HG03064 (cell line): ENCODE results near the gene CLDN5.

Experiments
- ATAC-seq: cut with Tn5 transposase; IDR thresholded peaks from one replicate; pipeline ENCODE4 v1.9.1; 2021; ENCODE audit warnings: low read depth; ENCODE audit not compliant: unreplicated experiment

Gene CLDN5

DNA sequence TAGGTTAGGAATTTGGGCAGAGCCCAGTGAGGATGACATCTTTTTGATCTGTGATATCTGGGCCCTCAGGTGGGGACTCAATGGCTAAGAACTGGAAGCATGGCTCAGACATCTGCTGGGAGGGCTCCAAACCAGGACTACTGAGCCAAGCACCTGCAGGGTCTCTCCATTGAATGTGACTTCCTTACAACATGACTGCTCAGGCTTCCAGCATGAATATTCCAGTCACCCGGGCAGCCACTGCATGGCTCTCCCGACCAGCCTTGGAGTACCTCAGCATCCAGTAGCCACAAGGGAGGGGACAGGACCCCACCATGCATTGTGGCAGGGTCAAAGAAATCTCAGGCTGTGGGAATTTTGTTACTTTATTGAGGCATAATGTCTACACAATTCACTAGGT is 35.9 kb downstream of the CLDN5 start:
- ATAC-seq = no peak

DNA sequence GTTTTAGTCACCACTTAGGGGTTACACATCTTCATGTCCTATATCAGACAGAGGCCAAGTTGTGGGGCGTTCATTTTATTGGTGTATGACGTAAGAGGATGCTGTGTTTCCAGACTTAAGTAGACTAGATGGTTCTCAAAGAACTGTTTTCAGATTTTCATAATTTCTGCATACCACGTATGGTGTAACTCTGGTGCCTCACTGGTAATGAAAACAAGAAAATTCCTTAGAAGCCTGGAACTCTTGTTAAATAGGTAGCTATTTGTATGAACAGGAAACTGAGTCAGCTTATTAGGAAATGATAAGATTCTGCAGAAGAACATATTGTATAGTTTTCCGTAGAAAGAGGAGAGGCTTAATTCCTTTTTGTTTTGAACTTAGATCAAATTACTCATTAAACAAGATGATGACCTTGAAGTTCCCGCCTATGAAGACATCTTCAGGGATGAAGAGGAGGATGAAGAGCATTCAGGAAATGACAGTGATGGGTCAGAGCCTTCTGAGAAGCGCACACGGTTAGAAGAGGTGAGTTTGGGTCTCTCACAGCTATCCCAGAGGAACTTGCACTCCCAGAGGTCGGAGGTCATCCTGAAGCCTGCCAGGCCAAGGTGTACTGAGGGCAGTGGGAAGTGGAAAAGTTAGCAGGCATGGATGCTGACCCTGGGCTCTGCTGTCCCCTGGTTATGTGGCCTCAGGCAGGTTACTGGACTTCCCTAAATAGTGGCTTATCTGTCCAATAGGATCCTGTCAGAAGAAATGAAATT is 40.5 kb downstream of the CLDN5 start:
- no peak for ATAC-seq

DNA sequence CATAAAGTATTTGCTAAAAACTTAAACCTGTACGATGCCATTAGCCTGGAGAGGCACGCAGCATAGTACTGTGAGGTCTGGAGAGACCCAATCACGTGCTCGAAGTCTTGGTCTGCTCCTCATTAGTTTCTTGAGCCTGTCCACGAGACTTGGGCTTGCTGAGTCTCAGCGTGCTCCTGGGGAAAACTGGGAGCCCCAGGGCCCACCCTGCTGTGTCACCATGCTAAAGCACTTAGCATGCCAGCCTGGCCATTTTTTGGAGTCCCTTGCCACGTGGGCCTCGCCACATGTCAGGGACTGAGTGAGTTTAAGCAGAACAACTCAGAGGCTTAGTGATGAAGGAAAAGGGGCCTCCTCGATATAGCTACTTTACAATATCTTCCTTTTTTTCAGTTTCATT is 41.9 kb downstream of the CLDN5 start:
- ATAC-seq = no peak

DNA sequence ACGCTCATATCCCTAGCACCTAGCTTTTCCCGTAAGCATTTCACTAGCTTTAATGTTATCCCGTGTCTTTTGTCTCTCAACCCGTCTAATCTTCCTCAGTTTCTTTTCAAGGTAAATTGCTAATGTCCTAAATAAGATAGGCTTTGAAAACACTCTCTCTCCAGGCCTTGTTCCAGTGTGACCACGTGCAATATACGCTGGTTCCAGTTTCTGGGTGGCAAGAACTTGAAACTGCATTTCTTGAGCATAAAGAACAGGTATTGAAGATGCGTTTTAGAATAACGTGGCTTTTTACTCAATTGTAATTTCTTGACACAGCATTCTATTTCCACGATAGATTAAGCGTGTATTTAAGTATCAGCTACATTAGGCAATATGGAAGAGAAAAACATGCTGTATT is 43.4 kb downstream of the CLDN5 start:
- no peak for ATAC-seq

DNA sequence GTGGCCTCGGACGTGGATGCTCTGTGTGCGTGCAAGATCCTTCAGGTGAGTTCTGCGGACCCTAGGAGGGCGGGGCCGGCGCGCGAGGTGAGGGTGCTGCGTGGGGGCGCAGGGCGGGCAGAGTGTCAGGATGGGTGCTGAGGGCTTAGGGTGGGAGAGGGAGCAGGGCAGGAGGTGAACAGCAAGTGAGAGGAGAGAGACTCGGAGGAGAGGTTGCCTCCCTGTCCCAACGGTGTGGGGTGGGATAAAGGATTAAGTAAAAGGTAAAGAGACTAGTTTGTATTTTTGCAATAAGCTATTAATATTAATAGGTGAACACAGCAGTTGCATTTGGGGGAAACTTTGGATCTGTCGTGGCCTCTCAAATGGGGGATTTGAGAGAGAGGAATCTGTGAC is 44.0 kb downstream of the CLDN5 start:
- no peak for ATAC-seq

DNA sequence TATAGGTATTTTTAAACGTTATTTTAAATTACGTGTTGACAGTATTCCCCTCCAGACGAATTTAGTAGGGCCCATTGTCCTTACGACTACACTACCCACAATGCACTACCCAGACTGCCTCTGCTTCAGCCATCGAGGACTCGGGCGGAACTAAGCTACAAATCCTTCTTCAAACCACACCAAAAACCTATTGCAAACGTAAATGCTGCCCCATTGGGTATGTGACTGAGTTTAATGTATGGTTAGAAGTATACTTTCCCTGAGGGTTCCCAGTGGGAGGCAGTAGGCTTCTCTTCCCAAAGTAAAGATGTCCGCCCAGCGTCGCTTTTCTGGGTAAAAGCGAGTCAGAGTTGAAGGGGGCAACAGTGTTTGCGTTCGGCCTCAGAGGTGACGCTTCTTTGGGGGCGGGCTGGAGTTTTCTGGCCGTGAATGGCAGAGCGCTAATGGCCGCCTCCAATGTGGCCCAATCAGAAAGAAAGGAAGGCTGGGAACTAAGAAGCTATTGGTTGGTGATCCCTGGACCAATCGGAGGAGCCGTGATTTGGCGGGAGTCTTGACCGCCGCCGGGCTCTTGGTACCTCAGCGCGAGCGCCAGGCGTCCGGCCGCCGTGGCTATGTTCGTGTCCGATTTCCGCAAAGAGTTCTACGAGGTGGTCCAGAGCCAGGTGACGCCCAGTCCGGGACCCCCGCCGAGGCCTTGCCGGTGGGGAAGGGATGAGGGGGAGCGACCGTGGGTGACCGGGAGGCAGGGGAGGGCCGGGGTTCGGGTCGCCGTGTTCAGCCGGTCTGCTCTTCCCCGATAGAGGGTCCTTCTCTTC is 44.6 kb downstream of the CLDN5 start, which contains the start of gene CDC45:
Gene CDC45 (plus strand): TSS at position 566 of the 818 bp plus-strand sequence. CDS start 49 bp downstream, at position 615.
- peak; percentile 76 for ATAC-seq

DNA sequence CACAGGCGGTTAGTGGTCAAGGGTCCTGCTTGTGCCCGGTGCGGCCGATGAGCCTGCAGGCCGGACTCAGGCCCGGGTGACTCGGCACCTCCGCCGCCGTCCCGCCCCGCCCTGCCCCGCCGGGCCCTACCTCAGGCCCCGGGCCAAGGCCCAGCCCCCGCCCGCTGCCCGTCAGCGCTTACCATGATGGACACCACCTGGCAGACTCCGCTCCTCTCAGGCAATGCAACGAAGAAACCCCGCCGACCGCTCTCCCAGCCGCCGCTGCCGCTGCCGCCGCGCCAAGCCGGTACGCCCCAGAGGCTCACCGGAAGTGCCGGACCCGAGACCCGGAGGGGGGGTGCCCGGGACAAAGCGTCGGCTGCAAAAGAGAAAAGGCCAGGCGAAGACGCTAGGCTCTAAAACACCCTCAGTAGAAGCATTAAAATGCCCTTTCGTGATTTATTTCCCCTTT is 45.3 kb downstream of the CLDN5 start, which contains the start of gene UFD1:
Gene UFD1 (minus strand): TSS at position 293 of the 454 bp plus-strand sequence. CDS start 108 bp downstream, at position 185.
- peak; percentile 47 for ATAC-seq

DNA sequence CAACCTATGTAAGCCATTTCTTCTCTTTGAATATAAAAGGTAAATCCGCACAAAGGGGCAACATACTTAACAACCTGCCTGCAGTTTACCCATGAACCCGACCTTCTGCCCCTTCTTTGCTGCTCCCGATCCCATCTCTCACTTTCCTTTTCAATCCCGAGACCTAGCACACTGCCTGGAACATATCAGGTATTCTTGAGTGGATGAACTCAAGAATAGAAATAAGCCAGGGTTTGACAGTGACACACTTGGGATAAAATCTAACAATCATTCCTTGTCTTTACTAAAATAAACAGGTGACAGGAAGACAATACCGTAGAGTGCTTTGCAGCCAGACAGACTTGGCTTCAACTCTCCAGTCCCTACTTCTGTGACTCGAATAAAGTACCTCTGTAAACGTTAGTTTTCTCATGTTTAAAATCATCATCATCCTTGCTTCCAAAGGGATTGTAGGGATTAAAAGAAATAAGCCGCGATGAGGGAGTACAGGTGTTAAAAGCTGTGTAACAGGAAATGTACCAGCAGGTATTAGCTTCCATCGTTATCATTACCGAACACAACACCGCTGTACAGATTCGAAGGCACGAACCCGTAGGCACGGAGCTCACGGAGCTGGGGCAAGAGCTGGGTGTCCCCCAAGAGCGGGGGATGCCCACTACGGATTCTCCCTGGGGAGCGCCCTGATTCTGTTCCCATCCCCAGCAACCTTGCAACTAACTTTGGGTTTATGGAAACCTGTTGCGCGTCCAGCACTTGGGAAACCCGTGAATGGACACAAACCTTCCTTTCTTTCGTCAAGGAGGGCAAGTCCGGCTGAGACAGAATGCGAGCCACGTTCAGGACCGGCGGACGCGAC is 45.9 kb downstream of the CLDN5 start:
- no peak for ATAC-seq

DNA sequence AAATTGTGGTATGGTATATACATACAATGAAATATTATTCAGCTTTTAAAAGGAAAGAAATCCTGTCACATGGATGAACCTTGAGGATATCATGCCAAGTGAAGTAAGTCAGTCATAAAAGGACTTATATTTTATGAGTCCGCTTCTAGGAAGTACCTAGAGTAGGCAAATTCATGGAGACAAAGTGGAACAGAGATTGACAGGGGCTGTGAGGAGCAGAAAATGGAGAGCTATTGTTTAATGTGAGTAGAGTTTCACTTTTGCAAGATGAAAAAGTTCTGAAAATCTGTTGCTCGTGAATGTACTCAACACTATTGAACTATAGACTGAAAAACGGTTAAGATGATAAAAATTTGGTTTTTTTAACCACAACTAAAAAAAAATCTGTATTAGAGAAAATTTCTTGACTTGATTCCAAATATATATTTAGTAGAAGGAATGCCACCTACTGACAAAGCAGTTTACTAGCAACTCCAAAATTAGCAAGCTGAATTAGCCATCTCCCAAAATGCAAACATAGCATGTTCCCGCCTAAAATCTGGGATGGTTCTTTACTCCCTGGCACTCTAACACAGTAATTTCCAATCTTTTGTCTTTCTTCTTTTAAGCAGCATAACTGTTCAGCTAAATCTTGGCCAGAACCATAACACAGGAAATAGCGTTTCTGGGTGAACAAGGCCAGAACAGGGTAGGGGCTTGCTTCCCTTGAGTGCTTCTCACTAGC is 46.7 kb downstream of the CLDN5 start:
- no peak for ATAC-seq

DNA sequence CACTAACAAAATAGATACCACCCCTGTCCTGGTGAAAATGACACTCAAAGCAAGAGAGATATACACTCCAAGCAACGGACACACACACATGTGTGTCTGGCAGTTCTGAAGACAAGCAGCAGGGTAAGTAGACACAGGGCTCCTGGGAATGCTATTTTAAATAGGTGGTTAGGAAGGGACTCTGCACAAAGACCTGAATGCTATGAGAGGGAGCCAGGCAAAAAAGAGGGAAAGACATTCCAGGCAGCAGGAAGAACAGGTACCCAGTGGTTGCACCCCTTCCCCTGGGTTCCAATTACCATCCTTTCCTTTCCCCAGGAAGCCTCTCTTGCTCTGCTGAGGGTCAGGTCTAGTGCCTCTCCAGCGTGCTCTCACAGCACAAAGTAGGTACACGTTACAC is 48.2 kb downstream of the CLDN5 start:
- no peak for ATAC-seq

DNA sequence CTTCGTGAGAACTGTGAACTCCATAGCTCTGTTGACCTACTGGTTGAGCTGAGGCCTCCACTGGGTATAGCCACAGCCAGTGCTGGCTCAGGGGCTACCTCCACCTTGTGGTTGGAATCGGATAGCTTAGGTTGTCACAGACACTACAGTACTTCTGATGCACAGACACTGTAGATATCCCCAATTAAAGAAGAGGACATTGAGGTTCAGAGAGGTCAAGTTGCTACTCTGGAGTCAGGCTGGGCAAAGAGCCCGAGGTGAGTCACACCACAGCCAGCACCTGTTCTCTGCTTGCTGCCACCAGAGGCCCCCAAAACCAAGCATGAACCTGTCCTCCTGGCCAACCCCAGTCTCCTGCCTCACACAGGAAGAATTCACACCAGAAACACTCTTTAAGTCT is 50.6 kb downstream of the CLDN5 start:
- no peak for ATAC-seq
